Naive B cell (primary cell): ENCODE results near the gene ILDR2. TPM values are rescaled to one million over a fixed set of nuclear protein-coding genes. Genes with fewer than 3 reads are reported as not detected.

Source experiments
- ATAC-seq, 2 donors: fragments of 150-1000 bp; cut with Tn5 transposase; 2 replicates each; pipeline ENCODE4 v1.10.0; 2021; ENCODE audit warnings: low read depth in 2 of 2, mild to moderate bottlenecking in 2 of 2, moderate library complexity in 2 of 2
- DNase-seq: peaks from one replicate; pipeline ENCODE4 v3.0.0; 2022
- H3K27ac Mint-ChIP-seq, 6 donors: one replicate each; pipeline ENCODE4 v1.8.0; 2020 to 2022; ENCODE audit warnings: mild to moderate bottlenecking in 6 of 6, mixed read lengths in 6 of 6, moderate library complexity in 5 of 6, inconsistent platforms in 2 of 6
- H3K27me3 Mint-ChIP-seq, 3 donors: one replicate each; pipeline ENCODE4 v1.8.0; 2021 to 2022; ENCODE audit warnings: mixed read lengths in 3 of 3, mild to moderate bottlenecking in 1 of 3
- H3K36me3 Mint-ChIP-seq, 2 donors: one replicate each; pipeline ENCODE4 v1.8.0; 2020 to 2022; ENCODE audit warnings: mixed read lengths in 2 of 2, inconsistent platforms in 1 of 2, mild to moderate bottlenecking in 1 of 2
- H3K4me1 Mint-ChIP-seq, 3 donors: one replicate each; pipeline ENCODE4 v1.8.0; 2020 to 2022; ENCODE audit warnings: mixed read lengths in 3 of 3, inconsistent platforms in 1 of 3, mild to moderate bottlenecking in 1 of 3, moderate library complexity in 1 of 3
- H3K4me3 Mint-ChIP-seq, 8 donors: one replicate each; pipeline ENCODE4 v1.8.0; 2020 to 2022; ENCODE audit warnings: mild to moderate bottlenecking in 8 of 8, mixed read lengths in 8 of 8, moderate library complexity in 8 of 8, inconsistent platforms in 2 of 8
- H3K9me3 Mint-ChIP-seq, 7 donors: one replicate each; pipeline ENCODE4 v1.8.0; 2020 to 2022; ENCODE audit warnings: mixed read lengths in 7 of 7, mild to moderate bottlenecking in 5 of 7, inconsistent platforms in 2 of 7, moderate library complexity in 1 of 7
- polyA plus RNA-seq, 6 donors: library from polyadenylated mRNA; unstranded; fragments of 300-500 nt; fragmentation: Illumina TruSeq; gene quantifications; one replicate each; pipeline ENCODE4 v1.2.3, GENCODE V29; 2021; ENCODE audit warnings: low read depth in 6 of 6

Gene ILDR2
- polyA plus RNA-seq, 6 donors from 2014 or later: 0.33 TPM; not detected in 5

- no peaks in the 10 kb centered on the region for H3K36me3 Mint-ChIP-seq
- ATAC-seq: peak; percentile 99
- H3K27ac Mint-ChIP-seq: peak overlapping the region in 1 of 6 donors; percentile 59
- DNase-seq: peak; percentile 67
- peaks cover 4 to 6% (median 6%) of the 10 kb centered on the region in 3 donors for H3K4me1 Mint-ChIP-seq
- peaks cover 4 to 13% (median 7%) of the 10 kb centered on the region in 3 donors for H3K27me3 Mint-ChIP-seq
- peaks cover 0 to 16% (median 6%) of the 10 kb centered on the region in 7 donors for H3K9me3 Mint-ChIP-seq
- no peak overlapping the region for H3K4me3 Mint-ChIP-seq
These were observed 64.8 kb downstream of the ILDR2 start for GRCh38 chr1:166910396-166910994.

- no peak for DNase-seq
- Mint-ChIP-seq H3K4me3 (no peak overlapping the region), H3K9me3 (peaks cover 0 to 16% (median 6%) of the 10 kb centered on the region in 7 donors), H3K36me3 (no peaks in the 10 kb centered on the region), H3K4me1 (peaks cover 4 to 11% (median 6%) of the 10 kb centered on the region in 3 donors), H3K27ac (peak overlapping the region in 1 of 6 donors; percentile 55), H3K27me3 (peaks cover 4 to 13% (median 7%) of the 10 kb centered on the region in 3 donors)
- ATAC-seq: no peak
These were observed 66.4 kb downstream of the ILDR2 start for GRCh38 chr1:166908942-166909341.

- ATAC-seq: peak; percentile 29 to 32
These were observed 67.6 kb downstream of the ILDR2 start for GRCh38 chr1:166907763-166908162.

GRCh38 chr1:166907051-166907450 lies 68.3 kb downstream of the ILDR2 start:
- no peak overlapping the region for H3K27ac Mint-ChIP-seq
- no peaks in the 10 kb centered on the region for H3K36me3 Mint-ChIP-seq
- no peak for ATAC-seq
- peaks cover 0 to 10% (median 6%) of the 10 kb centered on the region in 7 donors for H3K9me3 Mint-ChIP-seq
- H3K4me1 Mint-ChIP-seq: peaks cover 20 to 30% (median 23%) of the 10 kb centered on the region in 3 donors
- no peak for DNase-seq
- peaks cover 4 to 7% (median 4%) of the 10 kb centered on the region in 3 donors for H3K27me3 Mint-ChIP-seq
- no peak overlapping the region for H3K4me3 Mint-ChIP-seq

More at GRCh38 chr1:166907763-166908162, 67.6 kb downstream of the ILDR2 start:
- Mint-ChIP-seq H3K27me3 (peaks cover 4 to 9% (median 5%) of the 10 kb centered on the region in 3 donors), H3K9me3 (peaks cover 0 to 14% (median 6%) of the 10 kb centered on the region in 7 donors), H3K36me3 (no peaks in the 10 kb centered on the region), H3K4me1 (peaks cover 14 to 23% (median 16%) of the 10 kb centered on the region in 3 donors), H3K4me3 (no peak overlapping the region), H3K27ac (peak overlapping the region in 2 of 6 donors; percentile 30 to 55)
- DNase-seq: no peak

DNA sequence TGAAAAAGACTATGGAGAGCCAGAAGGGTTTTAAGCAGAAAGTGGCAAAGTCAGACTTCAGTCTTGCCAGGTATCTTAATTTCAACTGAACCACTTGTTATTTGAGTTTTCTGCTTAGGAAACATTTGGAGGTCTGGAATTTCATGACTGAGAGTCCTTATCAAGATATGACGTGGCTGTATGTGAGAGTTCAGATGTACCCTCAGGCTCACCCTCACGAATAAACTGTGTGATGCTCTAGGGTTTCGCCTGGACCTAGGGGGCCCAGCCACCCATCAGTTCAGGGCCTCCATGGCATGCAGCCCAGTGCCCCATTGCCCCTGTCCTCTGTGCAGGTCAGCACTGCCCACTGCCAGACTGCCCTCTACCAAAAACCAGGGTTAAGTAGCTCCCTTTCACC lies 68.7 kb downstream of the ILDR2 start:
- ATAC-seq (no peak), DNase-seq (no peak)
- no peak overlapping the region for H3K4me3 Mint-ChIP-seq
- peaks cover 21 to 32% (median 24%) of the 10 kb centered on the region in 3 donors for H3K4me1 Mint-ChIP-seq
- peaks cover 4 to 7% (median 4%) of the 10 kb centered on the region in 3 donors for H3K27me3 Mint-ChIP-seq
- peak overlapping the region in 1 of 6 donors; percentile 3 for H3K27ac Mint-ChIP-seq
- H3K9me3 Mint-ChIP-seq: peaks cover 0 to 6% (median 4%) of the 10 kb centered on the region in 7 donors
- no peaks in the 10 kb centered on the region for H3K36me3 Mint-ChIP-seq

GRCh38 chr1:166905900-166906299 lies 69.4 kb downstream of the ILDR2 start:
- Mint-ChIP-seq H3K27me3 (peaks cover 4 to 7% (median 4%) of the 10 kb centered on the region in 3 donors), H3K36me3 (no peaks in the 10 kb centered on the region), H3K27ac (no peak overlapping the region), H3K4me1 (peaks cover 21 to 31% (median 24%) of the 10 kb centered on the region in 3 donors), H3K4me3 (peak overlapping the region in 1 of 8 donors; percentile 16), H3K9me3 (peaks cover 0 to 3% (median 0%) of the 10 kb centered on the region in 7 donors)
- ATAC-seq (no peak), DNase-seq (no peak)

GRCh38 chr1:166905136-166905535 lies 70.2 kb downstream of the ILDR2 start:
- no peak for ATAC-seq
- H3K36me3 Mint-ChIP-seq: no peaks in the 10 kb centered on the region

DNA sequence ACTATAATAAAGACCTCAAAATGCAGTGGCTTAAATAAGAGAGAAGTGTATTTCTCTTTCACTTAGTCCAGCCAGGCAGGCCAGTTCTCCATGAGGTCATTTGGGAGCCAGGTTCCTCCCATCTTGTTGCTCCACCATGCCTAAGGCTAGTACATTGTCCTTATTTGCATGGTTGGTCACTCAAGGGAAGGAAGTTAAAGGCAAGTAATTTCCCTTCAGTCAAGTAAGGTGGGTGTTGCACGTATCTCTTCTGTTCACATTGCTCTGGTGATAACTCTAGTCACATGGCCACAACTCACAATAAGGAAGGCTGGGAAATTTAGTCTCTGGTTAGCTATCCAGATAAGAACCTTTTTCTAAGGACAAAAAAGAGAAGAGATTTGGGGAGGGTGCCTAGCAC lies 72.1 kb downstream of the ILDR2 start:
- ATAC-seq: peak in 1 of 2 donors; percentile 42
- no peak for DNase-seq
- Mint-ChIP-seq H3K4me1 (peaks cover 21 to 25% (median 24%) of the 10 kb centered on the region in 3 donors), H3K4me3 (peak overlapping the region in 1 of 8 donors; percentile 48), H3K27me3 (peaks cover 10 to 12% (median 12%) of the 10 kb centered on the region in 3 donors), H3K36me3 (peaks cover 0 to 4% of the 10 kb centered on the region in 2 donors), H3K27ac (peak overlapping the region in 1 of 6 donors; percentile 59), H3K9me3 (peaks cover 0 to 7% (median 4%) of the 10 kb centered on the region in 7 donors)

More at GRCh38 chr1:166905136-166905535, 70.2 kb downstream of the ILDR2 start:
- DNase-seq: no peak
- no peak overlapping the region for H3K27ac Mint-ChIP-seq
- H3K27me3 Mint-ChIP-seq: peaks cover 6 to 9% (median 7%) of the 10 kb centered on the region in 3 donors
- peaks cover 0 to 2% (median 0%) of the 10 kb centered on the region in 7 donors for H3K9me3 Mint-ChIP-seq
- peaks cover 21 to 25% (median 24%) of the 10 kb centered on the region in 3 donors for H3K4me1 Mint-ChIP-seq
- H3K4me3 Mint-ChIP-seq: no peak overlapping the region

GRCh38 chr1:166902279-166902678 lies 73.1 kb downstream of the ILDR2 start:
- peaks cover 0 to 12% of the 10 kb centered on the region in 2 donors for H3K36me3 Mint-ChIP-seq
- peak overlapping the region in 1 of 6 donors; percentile 80 for H3K27ac Mint-ChIP-seq
- peaks cover 17 to 25% (median 18%) of the 10 kb centered on the region in 3 donors for H3K4me1 Mint-ChIP-seq
- peaks cover 4 to 16% (median 11%) of the 10 kb centered on the region in 7 donors for H3K9me3 Mint-ChIP-seq
- no peak for DNase-seq
- H3K27me3 Mint-ChIP-seq: peaks cover 17 to 20% (median 18%) of the 10 kb centered on the region in 3 donors
- peak overlapping the region in 1 of 8 donors; percentile 29 for H3K4me3 Mint-ChIP-seq
- ATAC-seq: peak; percentile 55 to 67

DNA sequence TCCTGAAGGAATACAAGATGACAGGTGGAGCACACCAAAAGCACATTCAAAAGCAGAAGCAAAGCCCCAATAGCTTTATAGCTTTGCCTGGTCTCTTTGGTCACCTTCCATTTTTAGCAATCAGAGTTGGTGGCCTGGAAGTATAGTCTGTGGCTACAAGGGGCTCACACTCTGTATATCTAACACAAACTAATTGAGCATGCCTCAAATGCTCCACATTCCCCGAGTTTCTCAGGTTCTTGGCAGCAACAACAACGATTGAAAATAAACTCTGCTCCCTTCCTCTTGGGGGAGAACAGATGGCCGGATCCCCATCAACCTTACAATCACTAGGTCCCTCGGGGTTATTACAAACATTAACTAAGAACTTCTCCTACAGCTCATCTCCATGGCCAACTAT lies 74.4 kb downstream of the ILDR2 start:
- H3K4me3 Mint-ChIP-seq: no peak overlapping the region
- H3K27ac Mint-ChIP-seq: no peak overlapping the region
- peaks cover 17 to 25% (median 18%) of the 10 kb centered on the region in 3 donors for H3K4me1 Mint-ChIP-seq
- peaks cover 3 to 23% of the 10 kb centered on the region in 2 donors for H3K36me3 Mint-ChIP-seq
- peaks cover 17 to 32% (median 21%) of the 10 kb centered on the region in 3 donors for H3K27me3 Mint-ChIP-seq
- ATAC-seq: no peak
- peaks cover 8 to 24% (median 17%) of the 10 kb centered on the region in 7 donors for H3K9me3 Mint-ChIP-seq
- no peak for DNase-seq

DNA sequence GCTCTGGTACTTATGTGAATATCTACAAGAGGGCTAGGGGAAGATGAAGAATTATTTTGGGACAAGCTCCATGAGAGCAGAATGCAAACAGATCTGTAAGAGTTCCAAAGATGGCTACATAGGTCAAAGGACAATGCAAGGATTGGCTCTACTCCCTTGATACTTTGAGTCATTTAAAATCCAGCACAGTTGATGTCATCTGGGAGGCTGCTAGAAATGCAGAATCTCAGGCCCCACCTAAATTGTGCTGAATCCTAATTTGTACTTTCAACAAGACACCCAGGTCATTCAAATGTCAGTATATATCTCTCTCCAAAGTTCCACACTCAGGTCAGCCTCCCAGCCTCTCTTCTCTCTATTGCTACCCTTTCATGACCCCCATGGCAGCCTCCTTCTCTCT lies 75.6 kb downstream of the ILDR2 start:
- Mint-ChIP-seq H3K36me3 (peaks cover 5 to 26% of the 10 kb centered on the region in 2 donors), H3K27ac (peak overlapping the region in 1 of 6 donors; percentile 71), H3K4me1 (peaks cover 17 to 25% (median 18%) of the 10 kb centered on the region in 3 donors), H3K9me3 (peaks cover 8 to 27% (median 19%) of the 10 kb centered on the region in 7 donors), H3K4me3 (no peak overlapping the region), H3K27me3 (peaks cover 17 to 41% (median 23%) of the 10 kb centered on the region in 3 donors)
- no peak for DNase-seq
- no peak for ATAC-seq

- no peaks in the 10 kb centered on the region for H3K4me1 Mint-ChIP-seq
These were observed 79.6 kb downstream of the ILDR2 start for GRCh38 chr1:166895766-166896165.

DNA sequence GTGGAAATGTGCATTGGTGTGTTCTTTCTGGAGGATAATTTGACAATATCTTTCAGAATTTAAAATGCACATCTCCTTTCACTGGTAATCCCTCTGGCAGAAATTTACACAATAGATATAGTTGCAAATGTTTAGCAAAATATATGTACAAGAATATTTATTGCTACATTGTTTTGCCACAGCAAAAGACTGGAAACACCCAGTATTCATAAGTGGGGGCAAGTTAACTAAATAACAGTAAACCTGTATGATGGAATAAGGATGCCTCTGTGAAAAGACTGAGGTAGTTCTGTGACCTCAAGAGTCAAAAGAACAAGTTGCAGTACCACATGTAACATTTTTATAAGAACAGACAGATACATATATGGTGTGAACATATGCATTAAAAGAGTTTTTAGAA lies 85.6 kb downstream of the ILDR2 start:
- DNase-seq (no peak), ATAC-seq (no peak)
- Mint-ChIP-seq H3K27ac (no peak overlapping the region), H3K27me3 (peaks cover 26 to 41% (median 40%) of the 10 kb centered on the region in 3 donors), H3K9me3 (no peaks in the 10 kb centered on the region), H3K36me3 (no peaks in the 10 kb centered on the region), H3K4me1 (peaks cover 0 to 3% (median 0%) of the 10 kb centered on the region in 3 donors), H3K4me3 (no peak overlapping the region)

More at GRCh38 chr1:166895766-166896165, 79.6 kb downstream of the ILDR2 start:
- DNase-seq: no peak
- peak overlapping the region in 1 of 8 donors; percentile 28 for H3K4me3 Mint-ChIP-seq
- ATAC-seq: no peak
- H3K9me3 Mint-ChIP-seq: peaks cover 6 to 27% (median 18%) of the 10 kb centered on the region in 7 donors
- H3K36me3 Mint-ChIP-seq: peaks cover 5 to 26% of the 10 kb centered on the region in 2 donors
- H3K27me3 Mint-ChIP-seq: peaks cover 35 to 55% (median 52%) of the 10 kb centered on the region in 3 donors
- H3K27ac Mint-ChIP-seq: no peak overlapping the region
